Small intestine (tissue), 7 donors: ENCODE results near the gene SIMC1. TPM values are rescaled to one million over a fixed set of nuclear protein-coding genes. Genes with fewer than 3 reads are reported as not detected.

ENCODE experiments used
- DNase-seq, 2 donors: peaks; one replicate each; pipeline versions ENCODE4 v3.0.0 to v3.0.0-alpha.2; 2013
- FAIRE-seq: peaks from 2 replicates; lab custom pipeline; 2012; peaks lifted over from hg19 to GRCh38; lab: Jason Lieb, UNC
- H3K27ac ChIP-seq, 3 donors: one replicate each; pipeline ENCODE4 v1.5.1; 2013; ENCODE audit warnings: low read length in 2 of 3, mild to moderate bottlenecking in 2 of 3, control low read depth in 1 of 3, inconsistent platforms in 1 of 3, low read depth in 1 of 3, moderate library complexity in 1 of 3
- H3K27me3 ChIP-seq, 3 donors: one replicate each; pipeline ENCODE4 v1.6.1; 2013; ENCODE audit warnings: low read length in 3 of 3, inconsistent platforms in 1 of 3; ENCODE audit not compliant: control insufficient read depth in 3 of 3, insufficient read depth in 3 of 3
- H3K36me3 ChIP-seq, 3 donors: one replicate each; pipeline ENCODE4 v1.6.1; 2013; ENCODE audit warnings: low read length in 3 of 3, inconsistent platforms in 1 of 3, low read depth in 1 of 3, mild to moderate bottlenecking in 1 of 3, moderate library complexity in 1 of 3; ENCODE audit not compliant: control insufficient read depth in 3 of 3, insufficient read depth in 2 of 3
- H3K4me1 ChIP-seq, 3 donors: one replicate each; pipeline ENCODE4 v1.6.1; 2013; ENCODE audit warnings: low read length in 2 of 3, inconsistent platforms in 1 of 3, low read depth in 1 of 3, mild to moderate bottlenecking in 1 of 3, moderate library complexity in 1 of 3; ENCODE audit not compliant: control insufficient read depth in 3 of 3, insufficient read depth in 2 of 3
- H3K4me3 ChIP-seq, 3 donors: one replicate each; pipeline ENCODE4 v1.5.1; 2013; ENCODE audit warnings: low read length in 3 of 3, control low read depth in 1 of 3, inconsistent platforms in 1 of 3, low read depth in 1 of 3, mild to moderate bottlenecking in 1 of 3, moderate library complexity in 1 of 3
- H3K9me3 ChIP-seq, 2 donors: one replicate each; pipeline ENCODE4 v1.6.1; 2013; ENCODE audit warnings: low read depth in 1 of 2, low read length in 1 of 2; ENCODE audit not compliant: control insufficient read depth in 2 of 2, insufficient read depth in 1 of 2
- WGBS, 3 donors: extraction: QIAGEN DNeasy Blood & Tissue Kit; methylation state at CpG; one replicate each; pipeline ENCODE4 v1.1.7; 2013; 5-methylcytosine and 5-hydroxymethylcytosine counted together
- polyA plus RNA-seq, 4 donors: library from polyadenylated mRNA; stranded (reverse) in 3 of 4; unstranded in 1 of 4; fragments of 200-250 nt in 3 of 4; fragments of 120-200 nt in 1 of 4; gene quantifications; one replicate each; pipeline versions ENCODE4 v1.2.1 to v1.2.3, GENCODE V29; 2013
- donor health status: healthy with polysubstance abuse.
- donor health status: control.
- donor health status: control.
- donor health status: Bipolar disorder and iron deficiency.
- donor health status: healthy.

The SIMC1 gene
- polyA plus RNA-seq, 4 donors, result 5.9 to 16.1 (median 10.8) TPM

- 50 to 76% (median 51%) methylated on average over 2 of the region's 2 CpGs for WGBS, 3 donors
- Histone ChIP-seq H3K4me1 (peaks cover 0 to 24% (median 2%) of the 10 kb centered on the region in 3 donors), H3K27ac (peak overlapping the region in 1 of 3 donors; percentile 77), H3K9me3 (no peaks in the 10 kb centered on the region), H3K4me3 (no peak overlapping the region), H3K27me3 (no peaks in the 10 kb centered on the region), H3K36me3 (peaks cover 11 to 23% (median 13%) of the 10 kb centered on the region in 3 donors)
- peak; percentile 29 to 66 for DNase-seq
- FAIRE-seq, result no peak
Measured at GRCh38 chr5:176341325-176342157, 103.3 kb downstream of the SIMC1 start.

GRCh38 chr5:176342158-176342483 lies 103.9 kb downstream of the SIMC1 start:
- Histone ChIP-seq H3K36me3 (peaks cover 7 to 23% (median 12%) of the 10 kb centered on the region in 3 donors), H3K9me3 (no peaks in the 10 kb centered on the region), H3K27ac (peak overlapping the region in 1 of 3 donors; percentile 77), H3K4me1 (peaks cover 0 to 24% (median 2%) of the 10 kb centered on the region in 3 donors), H3K27me3 (no peaks in the 10 kb centered on the region), H3K4me3 (no peak overlapping the region)
- WGBS, 3 donors, result 34 to 64% (median 37%) methylated on average over 1 of the region's 1 CpG
- FAIRE-seq (no peak), DNase-seq (peak in 1 of 2 donors; percentile 62)

GRCh38 chr5:176342766-176343458 lies 104.7 kb downstream of the SIMC1 start:
- DNase-seq, result no peak
- Histone ChIP-seq H3K36me3 (peaks cover 12 to 28% (median 18%) of the 10 kb centered on the region in 3 donors), H3K27ac (peak overlapping the region in 1 of 3 donors; percentile 77), H3K4me1 (peaks cover 0 to 24% (median 2%) of the 10 kb centered on the region in 3 donors), H3K9me3 (no peaks in the 10 kb centered on the region), H3K4me3 (no peak overlapping the region), H3K27me3 (no peaks in the 10 kb centered on the region)
- no peak for FAIRE-seq
- 74 to 88% (median 79%) methylated on average over 2 of the region's 2 CpGs for whole genome bisulfite sequencing, 3 donors

- DNase-seq (no peak), FAIRE-seq (no peak)
- H3K27ac ChIP-seq, result no peak overlapping the region
Measured at GRCh38 chr5:176350416-176350815, 112.2 kb downstream of the SIMC1 start.

DNA sequence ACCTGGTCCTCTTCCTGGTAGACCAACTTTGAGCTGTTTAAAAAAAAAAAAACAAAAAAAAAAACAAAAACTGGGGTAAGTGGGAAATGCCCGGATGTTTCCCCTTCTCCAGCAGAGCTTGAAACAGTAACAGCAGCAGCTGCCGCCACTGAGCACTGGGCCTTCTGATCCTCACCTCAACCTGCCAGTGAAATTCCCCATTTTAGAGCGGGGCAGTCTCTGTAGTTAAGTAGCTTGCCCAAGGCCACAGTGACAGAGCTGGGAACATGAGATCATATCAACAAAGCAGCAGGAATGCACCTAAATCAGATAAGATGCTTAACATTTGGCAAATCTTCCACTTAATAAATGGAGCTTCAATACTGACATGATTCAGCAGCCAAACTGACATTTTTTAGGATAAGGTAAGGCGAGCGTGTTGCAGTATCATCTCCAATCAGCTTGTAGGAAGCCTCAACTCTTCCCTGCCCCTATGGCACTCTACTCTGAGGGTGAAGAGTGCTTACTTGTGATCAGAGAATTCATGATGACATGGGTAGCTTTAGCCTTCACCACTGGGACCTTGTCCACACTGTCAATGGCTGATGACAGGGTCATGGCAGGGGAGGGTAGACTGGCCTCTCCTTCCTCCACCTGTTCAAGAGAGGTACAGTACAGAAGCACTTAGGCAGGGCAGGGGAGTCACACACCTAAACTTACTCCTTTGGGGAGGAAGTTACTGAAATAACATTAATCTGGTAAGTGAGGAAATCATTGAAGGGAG lies 114.1 kb downstream of the SIMC1 start:
- no peak for DNase-seq
- H3K9me3 ChIP-seq, result no peaks in the 10 kb centered on the region

More at GRCh38 chr5:176350416-176350815, 112.2 kb downstream of the SIMC1 start:
- Histone ChIP-seq H3K4me3 (no peak overlapping the region), H3K4me1 (no peaks in the 10 kb centered on the region), H3K36me3 (peaks cover 25 to 72% (median 29%) of the 10 kb centered on the region in 3 donors), H3K9me3 (no peaks in the 10 kb centered on the region), H3K27me3 (no peaks in the 10 kb centered on the region)
- WGBS, 3 donors, result 96 to 97% (median 96%) methylated on average over 8 of the region's 8 CpGs

DNA sequence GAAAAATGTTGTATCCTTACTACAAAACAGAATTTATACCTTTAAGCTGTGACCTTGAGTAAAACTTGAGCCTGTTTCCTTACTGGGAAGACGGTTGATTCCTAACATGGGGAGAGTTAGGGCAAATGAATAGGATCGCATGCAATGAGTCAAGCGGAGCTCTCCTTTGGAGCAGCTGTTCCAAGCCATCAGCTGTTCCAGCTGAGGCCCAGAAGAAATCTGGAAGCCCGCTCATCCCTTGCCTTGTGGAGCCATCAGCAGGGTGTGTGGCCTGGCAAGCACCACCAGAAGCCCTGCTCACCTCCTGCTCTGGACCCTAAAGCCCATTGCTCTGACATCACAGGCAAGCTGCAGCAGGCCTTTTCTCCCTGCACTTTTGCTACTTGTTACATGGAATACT lies 115.3 kb downstream of the SIMC1 start:
- Histone ChIP-seq H3K4me1 (no peaks in the 10 kb centered on the region), H3K27ac (no peak overlapping the region), H3K4me3 (no peak overlapping the region), H3K9me3 (no peaks in the 10 kb centered on the region), H3K27me3 (no peaks in the 10 kb centered on the region), H3K36me3 (peaks cover 12 to 70% (median 23%) of the 10 kb centered on the region in 3 donors)
- FAIRE-seq (no peak), DNase-seq (no peak)
- 93 to 99% (median 97%) methylated on average over 4 of the region's 4 CpGs for WGBS, 3 donors

More for the DNA sequence above, 114.1 kb downstream of the SIMC1 start:
- Histone ChIP-seq H3K36me3 (peaks cover 19 to 72% (median 27%) of the 10 kb centered on the region in 3 donors), H3K4me1 (no peaks in the 10 kb centered on the region), H3K4me3 (no peak overlapping the region), H3K27me3 (no peaks in the 10 kb centered on the region), H3K27ac (no peak overlapping the region)
- FAIRE-seq, result no peak
- 93 to 95% (median 94%) methylated on average over 5 of the region's 5 CpGs for WGBS, 3 donors

DNA sequence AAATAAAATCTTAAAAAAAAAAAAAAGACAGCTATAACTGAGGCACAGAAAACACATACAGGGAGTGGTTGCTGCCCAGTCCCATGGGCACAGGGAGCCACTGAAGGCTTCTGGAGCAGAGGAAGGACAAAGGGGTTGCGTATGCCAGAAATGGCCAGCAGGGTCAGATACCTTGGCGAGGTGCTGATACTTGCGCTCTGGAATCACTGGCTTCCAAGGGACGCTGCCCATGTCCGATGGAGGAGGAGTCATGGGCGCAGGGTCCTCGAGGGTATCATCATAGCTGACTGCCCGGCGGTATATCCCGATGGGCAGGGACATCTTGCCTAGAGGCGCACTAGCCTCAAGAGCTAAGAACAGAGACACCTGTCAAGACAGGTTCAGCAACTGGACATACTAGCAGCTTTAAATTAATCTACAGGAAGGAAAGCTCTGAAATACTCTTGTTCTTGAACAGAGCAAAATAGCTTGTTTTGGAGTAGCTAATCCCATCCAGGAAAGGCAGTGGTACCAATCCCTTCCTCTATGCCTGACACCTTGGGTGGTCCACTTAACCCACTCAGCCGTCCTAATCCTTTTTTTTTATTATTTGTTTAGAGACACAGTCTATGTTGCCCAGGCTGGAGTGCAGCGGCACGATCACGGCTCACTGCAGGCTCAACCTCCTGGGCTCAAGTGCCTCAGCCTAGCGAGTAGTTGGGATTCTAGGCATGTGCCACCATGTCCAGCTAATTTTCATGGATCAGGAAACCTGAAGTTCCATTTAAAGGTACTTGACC lies 117.4 kb downstream of the SIMC1 start:
- 90 to 94% (median 92%) methylated on average over 16 of the region's 16 CpGs for WGBS, 3 donors
- H3K27ac ChIP-seq, result no peak overlapping the region
- H3K4me3 ChIP-seq, result no peak overlapping the region
- peaks cover 0 to 55% (median 20%) of the 10 kb centered on the region in 3 donors for H3K36me3 ChIP-seq
- H3K9me3 ChIP-seq, result no peaks in the 10 kb centered on the region
- DNase-seq, result no peak
- no peaks in the 10 kb centered on the region for H3K27me3 ChIP-seq
- H3K4me1 ChIP-seq, result peaks cover 0 to 4% (median 0%) of the 10 kb centered on the region in 3 donors
- FAIRE-seq, result no peak
